Ishikawa (cell line): Measurements from ENCODE around the gene CHAF1A.

Experiments
- CEBPB ChIP-seq: IDR thresholded peaks from 2 replicates; pipeline ENCODE4 v1.6.1; 2012
- CREB1 ChIP-seq: IDR thresholded peaks from 2 replicates; pipeline ENCODE4 v1.6.1; 2012; ENCODE audit warnings: low read depth
- EGR1 ChIP-seq: IDR thresholded peaks from 2 replicates; pipeline ENCODE4 v1.6.1; 2012
- EP300 ChIP-seq: IDR thresholded peaks from 2 replicates; pipeline ENCODE4 v1.6.1; 2012; ENCODE audit warnings: borderline replicate concordance
- FOXM1 ChIP-seq: IDR thresholded peaks from 2 replicates; pipeline ENCODE4 v1.6.1; 2012; ENCODE audit warnings: low read depth, borderline replicate concordance
- MAX ChIP-seq: IDR thresholded peaks from 2 replicates; pipeline ENCODE4 v1.6.1; 2012
- NFIC ChIP-seq: IDR thresholded peaks from 2 replicates; pipeline ENCODE4 v1.6.1; 2012
- RAD21 ChIP-seq: IDR thresholded peaks from 2 replicates; pipeline ENCODE4 v1.6.1; 2012; ENCODE audit warnings: low read depth
- REST ChIP-seq: IDR thresholded peaks from 2 replicates; pipeline ENCODE4 v1.6.1; 2012; ENCODE audit warnings: low read depth, mild to moderate bottlenecking
- TAF1 ChIP-seq: IDR thresholded peaks from 2 replicates; pipeline ENCODE4 v1.6.1; 2012; ENCODE audit warnings: low read depth, mild to moderate bottlenecking
- TCF12 ChIP-seq: IDR thresholded peaks from 2 replicates; pipeline ENCODE4 v1.6.1; 2012; ENCODE audit warnings: low read depth
- TEAD4 ChIP-seq: IDR thresholded peaks from 2 replicates; pipeline ENCODE4 v1.6.1; 2012
- USF1 ChIP-seq: IDR thresholded peaks from 2 replicates; pipeline ENCODE4 v1.6.1; 2012
- YY1 ChIP-seq: IDR thresholded peaks from 2 replicates; pipeline ENCODE4 v1.6.1; 2012; ENCODE audit warnings: low read depth
- ZBTB7A ChIP-seq: IDR thresholded peaks from 2 replicates; pipeline ENCODE4 v1.6.1; 2012; ENCODE audit warnings: low read depth

CHAF1A gene

GRCh38 chr19:4446704-4447200, 44.3 kb downstream of the CHAF1A start:
- TF ChIP-seq MAX (no peak), EGR1 (no peak), TAF1 (no peak), EP300 (no peak), TEAD4 (no peak), NFIC (no peak), CEBPB (no peak), CREB1 (no peak), RAD21 (no peak), TCF12 (no peak), REST (no peak), ZBTB7A (no peak), FOXM1 (no peak), YY1 (no peak), USF1 (no peak)

GRCh38 chr19:4447327-4448146, 45.1 kb downstream of the CHAF1A start:
- TF ChIP-seq TCF12 (no peak), NFIC (no peak), TEAD4 (no peak)

GRCh38 chr19:4448147-4448985, 45.9 kb downstream of the CHAF1A start:
- no peak for TF ChIP-seq MAX
- TF ChIP-seq NFIC: no peak
- no peak for TF ChIP-seq CREB1
- no peak for TF ChIP-seq FOXM1

GRCh38 chr19:4449022-4449638, 46.7 kb downstream of the CHAF1A start:
- TF ChIP-seq YY1 (no peak), USF1 (no peak), NFIC (no peak), RAD21 (no peak), REST (no peak), TCF12 (no peak), CREB1 (no peak), TAF1 (no peak), ZBTB7A (no peak), FOXM1 (no peak), MAX (no peak), EP300 (no peak), EGR1 (no peak), TEAD4 (no peak)

- TF ChIP-seq TEAD4 (no peak), TAF1 (no peak), CREB1 (no peak), CEBPB (no peak), ZBTB7A (no peak), MAX (no peak), USF1 (no peak), EGR1 (no peak), EP300 (no peak), NFIC (no peak), YY1 (no peak), TCF12 (no peak)
Measured at GRCh38 chr19:4449639-4450028, 47.2 kb downstream of the CHAF1A start.
